GM23248 (cell line): ENCODE measurements around the gene SNAPIN. TPM values are rescaled to one million over a fixed set of nuclear protein-coding genes. Genes with fewer than 3 reads are reported as not detected.

Experiments used
- DNase-seq: peaks from one replicate; pipeline ENCODE4 v3.0.0-alpha.2; 2015
- H2AFZ ChIP-seq: fragments of 200-600 bp; sonication (generic); 2 replicates; pipeline ENCODE4 v1.6.1; 2016; ENCODE audit warnings: antibody characterized with exemption
- H3F3A ChIP-seq: fragments of 200-600 bp; sonication (generic); 2 replicates; pipeline ENCODE4 v1.6.1; 2016; ENCODE audit warnings: mild to moderate bottlenecking, antibody characterized with exemption, mixed run types; ENCODE audit not compliant: insufficient read depth
- H3K27ac ChIP-seq: fragments of 200-600 bp; sonication (generic); 2 replicates; pipeline ENCODE4 v1.5.1; 2016; ENCODE audit warnings: mild to moderate bottlenecking
- H3K27me3 ChIP-seq: fragments of 200-600 bp; sonication (generic); replicated peaks from 2 replicates; pipeline ENCODE4 v1.6.1; 2016; ENCODE audit warnings: mild to moderate bottlenecking; ENCODE audit not compliant: insufficient read depth
- H3K36me3 ChIP-seq: fragments of 200-600 bp; sonication (generic); 2 replicates; pipeline ENCODE4 v1.6.1; 2016; ENCODE audit warnings: low read depth, mild to moderate bottlenecking
- H3K4me1 ChIP-seq: fragments of 200-600 bp; sonication (generic); 2 replicates; pipeline ENCODE4 v1.6.1; 2016; ENCODE audit warnings: mild to moderate bottlenecking; ENCODE audit not compliant: insufficient read depth
- H3K4me2 ChIP-seq: fragments of 200-600 bp; sonication (generic); one replicate; pipeline ENCODE4 v1.6.1; 2016; ENCODE audit warnings: mild to moderate bottlenecking; ENCODE audit not compliant: unreplicated experiment
- H3K4me3 ChIP-seq: fragments of 200-600 bp; sonication (generic); 2 replicates; pipeline ENCODE4 v1.5.1; 2016; ENCODE audit warnings: mild to moderate bottlenecking
- H3K79me2 ChIP-seq: fragments of 200-600 bp; sonication (generic); 2 replicates; pipeline ENCODE4 v1.6.1; 2016; ENCODE audit warnings: mild to moderate bottlenecking; ENCODE audit not compliant: insufficient read depth
- H3K9ac ChIP-seq: fragments of 200-600 bp; sonication (generic); 2 replicates; pipeline ENCODE4 v1.6.1; 2016; ENCODE audit warnings: mild to moderate bottlenecking
- H3K9me2 ChIP-seq: fragments of 200-600 bp; sonication (generic); 2 replicates; pipeline ENCODE4 v1.6.1; 2016; ENCODE audit warnings: mixed run types, mild to moderate bottlenecking, moderate library complexity; ENCODE audit not compliant: insufficient read depth
- H3K9me3 ChIP-seq: fragments of 200-600 bp; sonication (generic); one replicate; pipeline ENCODE4 v1.6.1; 2017; ENCODE audit warnings: low read depth
- H4K20me1 ChIP-seq: fragments of 200-600 bp; sonication (generic); 2 replicates; pipeline ENCODE4 v1.6.0; 2016; ENCODE audit not compliant: insufficient read depth
- EZH2 ChIP-seq: fragments of 200-600 bp; sonication (generic); IDR thresholded peaks from 2 replicates; pipeline ENCODE4 v1.6.1; 2018; ENCODE audit warnings: antibody characterized with exemption, mild to moderate bottlenecking; ENCODE audit not compliant: insufficient read depth, poor library complexity, severe bottlenecking
- EZH2phosphoT487 ChIP-seq: fragments of 200-600 bp; sonication (generic); IDR thresholded peaks from 2 replicates; pipeline ENCODE4 v1.6.1; 2018; ENCODE audit warnings: antibody characterized with exemption, moderate library complexity, mild to moderate bottlenecking, low read depth; ENCODE audit not compliant: insufficient read depth
- WGBS, 2 experiments: methylation state at CpG; one replicate each; pipeline ENCODE4 v1.1.6; 2015 to 2017; ENCODE audit warnings: low lambda C conversion rate in 2 of 2, low coverage in 1 of 2; ENCODE audit errors: missing lambda C conversion rate in 2 of 2; 5-methylcytosine and 5-hydroxymethylcytosine counted together
- in situ Hi-C: fragments of 300-500 bp; cut with MboI; formaldehyde crosslinking; loops from 2 replicates; pipeline ENCODE4 v1.15.0; 2020
- polyA plus RNA-seq: library from polyadenylated mRNA; unstranded; fragments of >200 nt; fragmentation: Nextera tagmentation; extraction: Ambion mirVana; gene quantifications from 2 replicates; pipeline ENCODE4 v1.2.1, GENCODE V29; 2016
- total RNA-seq: library from RNA; depleted of rRNA; stranded (reverse); fragments of >200 nt; shearing (Covaris generic); gene quantifications from 2 replicates; pipeline ENCODE4 v1.2.3, GENCODE V29; 2014

Gene SNAPIN
- total and polyA plus RNA-seq, 2 experiments from 2014 or later = 70.5 to 82.1 TPM

DNA sequence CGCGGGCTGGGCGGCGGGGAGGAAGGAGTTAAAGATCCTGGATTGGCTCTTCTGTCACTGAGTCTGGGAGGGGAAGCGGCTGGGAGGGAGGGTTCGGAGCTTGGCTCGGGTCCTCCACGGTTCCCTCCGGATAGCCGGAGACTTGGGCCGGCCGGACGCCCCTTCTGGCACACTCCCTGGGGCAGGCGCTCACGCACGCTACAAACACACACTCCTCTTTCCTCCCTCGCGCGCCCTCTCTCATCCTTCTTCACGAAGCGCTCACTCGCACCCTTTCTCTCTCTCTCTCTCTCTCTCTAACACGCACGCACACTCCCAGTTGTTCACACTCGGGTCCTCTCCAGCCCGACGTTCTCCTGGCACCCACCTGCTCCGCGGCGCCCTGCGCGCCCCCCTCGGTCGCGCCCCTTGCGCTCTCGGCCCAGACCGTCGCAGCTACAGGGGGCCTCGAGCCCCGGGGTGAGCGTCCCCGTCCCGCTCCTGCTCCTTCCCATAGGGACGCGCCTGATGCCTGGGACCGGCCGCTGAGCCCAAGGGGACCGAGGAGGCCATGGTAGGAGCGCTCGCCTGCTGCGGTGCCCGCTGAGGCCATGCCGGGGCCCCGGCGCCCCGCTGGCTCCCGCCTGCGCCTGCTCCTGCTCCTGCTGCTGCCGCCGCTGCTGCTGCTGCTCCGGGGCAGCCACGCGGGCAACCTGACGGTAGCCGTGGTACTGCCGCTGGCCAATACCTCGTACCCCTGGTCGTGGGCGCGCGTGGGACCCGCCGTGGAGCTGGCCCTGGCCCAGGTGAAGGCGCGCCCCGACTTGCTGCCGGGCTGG lies 20.2 kb downstream of the SNAPIN start, which contains the start of gene NPR1:
NPR1 (plus strand) TSS at position 170 of the 818 bp plus-strand sequence; CDS start at position 591, 421 bp downstream.
- 1 to 2% methylated on average over 51 to 70 of the region's 78 CpGs for WGBS, 2 experiments
- peak within 1 kb of the TSS; percentile 77 for H2AFZ ChIP-seq
- no peaks in the 10 kb centered on the region for H3K9me2 ChIP-seq
- TF ChIP-seq EZH2 = no peak
- TF ChIP-seq EZH2phosphoT487 = no peak
- H4K20me1 ChIP-seq = no peaks in the 10 kb centered on the region
- no peaks in the 10 kb centered on the region for H3K79me2 ChIP-seq
- H3K36me3 ChIP-seq = no peaks in the 10 kb centered on the region
- peak within 1 kb of the TSS; percentile 57 for H3K4me3 ChIP-seq
- H3K4me2 ChIP-seq = peak within 1 kb of the TSS; percentile 56
- no peak within 1 kb of the TSS for H3K9ac ChIP-seq
- H3K27me3 ChIP-seq = peaks cover 7% of the 10 kb centered on the region; the same call in 1 of the 2 replicates
- no peaks in the 10 kb centered on the region for H3K9me3 ChIP-seq
- H3K27ac ChIP-seq = no peak within 1 kb of the TSS
- H3K4me1 ChIP-seq = no peaks in the 10 kb centered on the region
- peak; percentile 74 for DNase-seq
- in situ Hi-C loops = loop anchor here (5.0 kb wide), 1 partner anchor 309 kb away; the partner anchor contains the start of gene RAB13
- no peaks in the 10 kb centered on the region for H3F3A ChIP-seq

DNA sequence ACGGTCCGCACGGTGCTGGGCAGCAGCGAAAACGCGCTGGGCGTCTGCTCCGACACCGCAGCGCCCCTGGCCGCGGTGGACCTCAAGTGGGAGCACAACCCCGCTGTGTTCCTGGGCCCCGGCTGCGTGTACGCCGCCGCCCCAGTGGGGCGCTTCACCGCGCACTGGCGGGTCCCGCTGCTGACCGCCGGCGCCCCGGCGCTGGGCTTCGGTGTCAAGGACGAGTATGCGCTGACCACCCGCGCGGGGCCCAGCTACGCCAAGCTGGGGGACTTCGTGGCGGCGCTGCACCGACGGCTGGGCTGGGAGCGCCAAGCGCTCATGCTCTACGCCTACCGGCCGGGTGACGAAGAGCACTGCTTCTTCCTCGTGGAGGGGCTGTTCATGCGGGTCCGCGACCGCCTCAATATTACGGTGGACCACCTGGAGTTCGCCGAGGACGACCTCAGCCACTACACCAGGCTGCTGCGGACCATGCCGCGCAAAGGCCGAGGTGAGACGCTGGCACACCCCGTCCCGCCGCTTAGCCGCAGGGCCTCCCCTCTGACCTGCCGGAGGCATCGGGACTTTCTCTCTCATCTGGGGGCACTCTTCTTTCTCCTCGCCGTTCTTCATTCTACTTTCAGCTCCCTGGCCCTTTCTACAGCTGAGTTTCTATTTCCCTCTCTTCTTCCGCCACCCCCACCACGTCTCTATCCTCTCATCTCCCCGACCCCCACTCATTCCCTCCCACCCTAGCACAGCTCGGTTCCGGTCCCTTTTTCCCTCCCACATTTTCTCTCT lies 21.0 kb downstream of the SNAPIN start:
- 6 to 8% methylated on average over 54 to 59 of the region's 73 CpGs for WGBS, 2 experiments
- Histone ChIP-seq H3K27me3 (peaks cover 7% of the 10 kb centered on the region; the same call in 1 of the 2 replicates), H3K9me2 (no peaks in the 10 kb centered on the region), H3K27ac (no peak overlapping the region), H2AFZ (peak overlapping the region; percentile 77), H3K9ac (no peak overlapping the region), H3K79me2 (no peaks in the 10 kb centered on the region), H3K4me3 (peak overlapping the region; percentile 57), H3K9me3 (no peaks in the 10 kb centered on the region), H3K4me2 (peak overlapping the region; percentile 56), H3K36me3 (no peaks in the 10 kb centered on the region), H3K4me1 (no peaks in the 10 kb centered on the region), H4K20me1 (no peaks in the 10 kb centered on the region), H3F3A (no peaks in the 10 kb centered on the region)
- DNase-seq = peak; percentile 52
- TF ChIP-seq EZH2 (peak; percentile 73), EZH2phosphoT487 (no peak)
- in situ Hi-C loops = loop anchor here (5.0 kb wide), 1 partner anchor 308 kb away; the partner anchor contains the start of gene RAB13

DNA sequence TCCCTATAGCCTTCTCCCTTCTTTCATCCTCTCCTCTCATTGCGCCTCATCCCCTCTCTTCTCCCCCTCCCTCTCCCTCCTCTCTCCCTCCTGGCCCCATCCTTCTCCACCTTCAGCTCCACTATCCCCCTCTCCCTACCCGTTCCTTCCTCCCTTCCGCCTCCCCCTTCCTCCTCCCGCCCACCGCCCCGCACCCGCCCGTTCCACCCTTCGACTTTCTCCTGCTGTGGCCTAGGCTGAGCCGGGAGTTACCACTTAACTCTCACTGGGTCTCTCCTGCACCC lies 21.6 kb downstream of the SNAPIN start:
- no peaks in the 10 kb centered on the region for H4K20me1 ChIP-seq
- H2AFZ ChIP-seq = no peak overlapping the region
- no peak overlapping the region for H3K4me3 ChIP-seq
- no peak overlapping the region for H3K27ac ChIP-seq
- no peak overlapping the region for H3K9ac ChIP-seq
- no peaks in the 10 kb centered on the region for H3K9me3 ChIP-seq
- 33 to 38% methylated on average over 1 to 10 of the region's 10 CpGs for WGBS, 2 experiments
- H3K79me2 ChIP-seq = no peaks in the 10 kb centered on the region
- in situ Hi-C loops = no loop called here
- DNase-seq = no peak
- no peak for TF ChIP-seq EZH2phosphoT487
- no peak for TF ChIP-seq EZH2
- no peaks in the 10 kb centered on the region for H3F3A ChIP-seq
- no peaks in the 10 kb centered on the region for H3K36me3 ChIP-seq
- no peak overlapping the region for H3K4me2 ChIP-seq
- H3K27me3 ChIP-seq = peaks cover 7% of the 10 kb centered on the region; the same call in 1 of the 2 replicates
- no peaks in the 10 kb centered on the region for H3K9me2 ChIP-seq
- no peaks in the 10 kb centered on the region for H3K4me1 ChIP-seq

DNA sequence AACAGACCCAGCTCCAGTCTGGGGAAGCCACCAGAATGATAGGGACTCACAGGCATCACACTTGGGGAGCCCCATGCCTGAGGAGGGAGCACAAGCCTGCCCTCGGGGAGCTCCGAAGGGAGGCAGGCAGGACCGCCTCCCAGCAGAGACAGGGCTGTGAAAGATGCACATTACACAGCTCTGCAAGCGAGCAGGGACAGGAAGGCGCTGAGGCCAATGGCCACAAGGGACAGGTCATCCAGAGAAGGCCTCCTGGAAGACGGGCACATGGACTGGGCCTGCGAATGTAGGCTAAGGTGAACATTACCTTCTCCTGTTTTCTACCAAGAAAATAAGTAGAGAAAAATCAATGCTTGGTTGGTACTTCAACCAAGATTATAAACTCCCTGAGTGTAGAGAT lies 24.2 kb downstream of the SNAPIN start:
- TF ChIP-seq EZH2 (no peak), EZH2phosphoT487 (no peak)

More for the DNA sequence above, 24.2 kb downstream of the SNAPIN start:
- no peaks in the 10 kb centered on the region for H3K4me1 ChIP-seq
- H3K9ac ChIP-seq = no peak overlapping the region
- no peak overlapping the region for H3K4me3 ChIP-seq
- H3K9me2 ChIP-seq = no peaks in the 10 kb centered on the region
- H3K79me2 ChIP-seq = no peaks in the 10 kb centered on the region
- no peak for DNase-seq
- H3K4me2 ChIP-seq = no peak overlapping the region
- WGBS, 2 experiments = 76 to 84% methylated on average over 6 to 7 of the region's 7 CpGs
- no peaks in the 10 kb centered on the region for H3K36me3 ChIP-seq
- no peaks in the 10 kb centered on the region for H3K9me3 ChIP-seq
- H2AFZ ChIP-seq = no peak overlapping the region
- H4K20me1 ChIP-seq = no peaks in the 10 kb centered on the region
- in situ Hi-C loops = no loop called here
- H3K27ac ChIP-seq = no peak overlapping the region
- H3K27me3 ChIP-seq = peaks cover 7% of the 10 kb centered on the region; the same call in 1 of the 2 replicates
- H3F3A ChIP-seq = no peaks in the 10 kb centered on the region
